NCI-H1694 (cell line): ENCODE measurements around the gene CYTH4.

Experiments
- DNase-seq: peaks from one replicate; lab custom pipeline; 2025; lab: John Stamatoyannopoulos, UW

Gene CYTH4

GRCh38 chr22:37349043-37349814, 66.9 kb downstream of the CYTH4 start:
- DNase-seq = no peak

GRCh38 chr22:37351232-37351631, 68.9 kb downstream of the CYTH4 start:
- no peak for DNase-seq

- no peak for DNase-seq
Observed at GRCh38 chr22:37352481-37352880, 70.2 kb downstream of the CYTH4 start.

GRCh38 chr22:37353839-37354238, 71.5 kb downstream of the CYTH4 start:
- DNase-seq = no peak

GRCh38 chr22:37354261-37354660, 72.0 kb downstream of the CYTH4 start:
- no peak for DNase-seq

GRCh38 chr22:37354670-37355069, 72.4 kb downstream of the CYTH4 start:
- DNase-seq = no peak

- DNase-seq = no peak
Observed at GRCh38 chr22:37355174-37355573, 72.9 kb downstream of the CYTH4 start.

GRCh38 chr22:37356922-37357321, 74.6 kb downstream of the CYTH4 start:
- no peak for DNase-seq

- DNase-seq = no peak
Observed at GRCh38 chr22:37357446-37358075, 75.3 kb downstream of the CYTH4 start.

- DNase-seq = no peak
Observed at GRCh38 chr22:37358386-37358785, 76.1 kb downstream of the CYTH4 start.

- DNase-seq = no peak
Observed at GRCh38 chr22:37358917-37359316, 76.6 kb downstream of the CYTH4 start.

GRCh38 chr22:37362621-37363020, 80.3 kb downstream of the CYTH4 start:
- no peak for DNase-seq

- DNase-seq = no peak
Observed at GRCh38 chr22:37363261-37363992, 81.1 kb downstream of the CYTH4 start.
